HEK293 (cell line): ENCODE data around the gene RNASE4.
"Not testable (repeated sequence)": the region's sequence is repeated elsewhere in the genome, so short reads cannot be mapped to it uniquely, and the experiment has no call there.

Experiments used
- CTCF ChIA-PET: fragments of 350-600 bp; formaldehyde crosslinking; extraction: SDS; loops from one replicate; lab custom pipeline; 2021; ENCODE audit warnings: antibody characterized with exemption; lab: Yijun Ruan, JAX
- POLR2A ChIA-PET: fragments of 300-600 bp; formaldehyde crosslinking; extraction: SDS; loops from one replicate; lab custom pipeline; 2020; ENCODE audit warnings: antibody characterized with exemption, inconsistent platforms; lab: Yijun Ruan, JAX
- H3K27ac ChIP-seq: fragments of 200-500 bp; sonication (Bioruptor generic); 2 replicates; pipeline ENCODE4 v1.5.1; 2014; ENCODE audit warnings: low read depth, low read length, control low read depth, inconsistent platforms; ENCODE audit errors: extremely low read depth
- H3K36me3 ChIP-seq, 2 experiments: fragments of 200-500 bp in 1 of 2; sonication (Bioruptor generic) in 1 of 2; 1 replicate in 1 of 2; 2 replicates in 1 of 2; pipeline ENCODE4 v1.5.1; 2014 to 2017; ENCODE audit warnings: inconsistent platforms in 2 of 2, low read length in 2 of 2; ENCODE audit not compliant: control insufficient read depth in 2 of 2, insufficient read depth in 1 of 2
- H3K4me1 ChIP-seq: fragments of 200-500 bp; sonication (Bioruptor generic); 2 replicates; pipeline ENCODE4 v1.5.1; 2014; ENCODE audit warnings: mild to moderate bottlenecking, low read length, inconsistent platforms; ENCODE audit not compliant: control insufficient read depth, insufficient read depth
- H3K4me3 ChIP-seq: 2 replicates; pipeline ENCODE4 v1.5.1; 2011; ENCODE audit warnings: low read depth, mild to moderate bottlenecking, control low read depth, low read length, moderate library complexity
- H3K9me3 ChIP-seq: fragments of 200-500 bp; sonication (Bioruptor generic); 2 replicates; pipeline ENCODE4 v1.5.1; 2014; ENCODE audit warnings: low read depth, low read length, inconsistent platforms; ENCODE audit not compliant: control insufficient read depth, insufficient read depth
- AEBP2 ChIP-seq: fragments of 450-650 bp; formaldehyde crosslinking; IDR thresholded peaks from 2 replicates; pipeline ENCODE4 v1.5.1; 2016; ENCODE audit warnings: missing biosample characterization, missing genetic modification characterization, borderline replicate concordance
- GFI1B ChIP-seq: fragments of 450-650 bp; formaldehyde crosslinking; IDR thresholded peaks from 2 replicates; pipeline ENCODE4 v1.5.1; 2016; ENCODE audit warnings: missing biosample characterization, missing genetic modification characterization
- RBAK ChIP-seq: fragments of 450-650 bp; formaldehyde crosslinking; IDR thresholded peaks from 2 replicates; pipeline ENCODE4 v1.5.1; 2016; ENCODE audit warnings: missing biosample characterization, missing genetic modification characterization
- REST ChIP-seq: fragments of 450-650 bp; formaldehyde crosslinking; IDR thresholded peaks from 2 replicates; pipeline ENCODE4 v1.5.1; 2016; ENCODE audit warnings: missing biosample characterization, missing genetic modification characterization
- ZBTB11 ChIP-seq: fragments of 450-650 bp; formaldehyde crosslinking; conservative IDR thresholded peaks from 2 replicates; pipeline ENCODE4 v1.5.1; 2016; ENCODE audit warnings: low read depth, missing biosample characterization, missing genetic modification characterization
- ZBTB8A ChIP-seq: fragments of 450-650 bp; formaldehyde crosslinking; IDR thresholded peaks from 2 replicates; pipeline ENCODE4 v1.5.1; 2016; ENCODE audit warnings: missing biosample characterization, missing genetic modification characterization
- ZNF140 ChIP-seq: fragments of 450-650 bp; formaldehyde crosslinking; IDR thresholded peaks from 2 replicates; pipeline ENCODE4 v1.5.1; 2016; ENCODE audit warnings: missing biosample characterization, missing genetic modification characterization
- ZNF19 ChIP-seq: fragments of 450-650 bp; formaldehyde crosslinking; IDR thresholded peaks from 2 replicates; pipeline ENCODE4; 2016; ENCODE audit warnings: missing biosample characterization, missing genetic modification characterization, low read depth
- ZNF266 ChIP-seq: fragments of 450-650 bp; formaldehyde crosslinking; IDR thresholded peaks from 2 replicates; pipeline ENCODE4 v1.5.1; 2016; ENCODE audit warnings: missing biosample characterization, missing genetic modification characterization, low read depth
- ZNF292 ChIP-seq: fragments of 450-650 bp; formaldehyde crosslinking; IDR thresholded peaks from 2 replicates; pipeline ENCODE4 v1.5.1; 2016; ENCODE audit warnings: low read depth, missing biosample characterization, missing genetic modification characterization, borderline replicate concordance
- ZNF341 ChIP-seq: fragments of 450-650 bp; formaldehyde crosslinking; IDR thresholded peaks from 2 replicates; pipeline ENCODE4; 2016; ENCODE audit warnings: low read depth, missing biosample characterization, missing genetic modification characterization
- ZNF394 ChIP-seq: fragments of 450-650 bp; formaldehyde crosslinking; IDR thresholded peaks from 2 replicates; pipeline ENCODE4 v1.5.1; 2016; ENCODE audit warnings: missing biosample characterization, missing genetic modification characterization, mild to moderate bottlenecking, moderate library complexity, borderline replicate concordance
- ZNF426 ChIP-seq: fragments of 450-650 bp; formaldehyde crosslinking; IDR thresholded peaks from 2 replicates; pipeline ENCODE4 v1.5.1; 2017; ENCODE audit warnings: missing biosample characterization, missing genetic modification characterization, mild to moderate bottlenecking, inconsistent platforms, moderate library complexity
- ZNF433 ChIP-seq: fragments of 450-650 bp; formaldehyde crosslinking; IDR thresholded peaks from 2 replicates; pipeline ENCODE4 v1.5.1; 2016; ENCODE audit warnings: missing biosample characterization, missing genetic modification characterization, low read depth
- ZNF510 ChIP-seq: fragments of 450-650 bp; formaldehyde crosslinking; IDR thresholded peaks from 2 replicates; pipeline ENCODE4 v1.5.1; 2018; ENCODE audit warnings: mild to moderate bottlenecking, missing genetic modification characterization, missing biosample characterization; ENCODE audit not compliant: insufficient replicate concordance
- ZNF518A ChIP-seq: fragments of 450-650 bp; formaldehyde crosslinking; conservative IDR thresholded peaks from 2 replicates; pipeline ENCODE4 v1.5.1; 2016; ENCODE audit warnings: low read depth, missing biosample characterization, missing genetic modification characterization
- ZNF530 ChIP-seq: fragments of 450-650 bp; formaldehyde crosslinking; IDR thresholded peaks from 2 replicates; pipeline ENCODE4 v1.5.1; 2016; ENCODE audit warnings: low read depth, missing biosample characterization, missing genetic modification characterization
- ZNF555 ChIP-seq: fragments of 450-650 bp; formaldehyde crosslinking; conservative IDR thresholded peaks from 2 replicates; pipeline ENCODE4 v1.5.1; 2017; ENCODE audit warnings: missing biosample characterization, mild to moderate bottlenecking, missing genetic modification characterization, inconsistent platforms
- ZNF558 ChIP-seq: fragments of 450-650 bp; formaldehyde crosslinking; IDR thresholded peaks from 2 replicates; pipeline ENCODE4 v1.5.1; 2016; ENCODE audit warnings: missing biosample characterization, missing genetic modification characterization
- ZNF560 ChIP-seq: fragments of 450-650 bp; formaldehyde crosslinking; IDR thresholded peaks from 2 replicates; pipeline ENCODE4 v1.5.1; 2017; ENCODE audit warnings: missing biosample characterization, missing genetic modification characterization, borderline replicate concordance
- ZNF623 ChIP-seq: fragments of 450-650 bp; formaldehyde crosslinking; IDR thresholded peaks from 2 replicates; pipeline ENCODE4 v1.5.1; 2016; ENCODE audit warnings: missing biosample characterization, missing genetic modification characterization
- ZNF629 ChIP-seq: fragments of 450-650 bp; formaldehyde crosslinking; IDR thresholded peaks from 2 replicates; pipeline ENCODE4 v1.5.1; 2017; ENCODE audit warnings: missing biosample characterization, missing genetic modification characterization
- ZXDB ChIP-seq: fragments of 450-650 bp; formaldehyde crosslinking; IDR thresholded peaks from 2 replicates; pipeline ENCODE4 v1.5.1; 2016; ENCODE audit warnings: missing biosample characterization, missing genetic modification characterization

RNASE4 gene

GRCh38 chr14:20738292-20738691 is 53.9 kb downstream of the RNASE4 start:
- POLR2A ChIA-PET, H3K4me3 ChIP-seq, H3K36me3 ChIP-seq, H3K4me1 ChIP-seq, H3K27ac ChIP-seq, H3K9me3 ChIP-seq: not testable (repeated sequence)
- CTCF ChIA-PET = interaction anchor here (1.5 kb wide), 1 partner anchor 233 kb away, joined by 5 read pairs; no protein-coding TSS in a partner anchor
- TF ChIP-seq ZNF623 (tag by site-specific recombination) = peak; percentile 72
- 0 out of 2 replicates have a peak, but pooled peaks have one; percentile 63 for TF ChIP-seq ZNF530 (tag by site-specific recombination)
- TF ChIP-seq ZBTB8A (tag by site-specific recombination) = peak; percentile 55; the same call in 1 of the 2 replicates
- TF ChIP-seq ZXDB (tag by site-specific recombination) = peak; percentile 31; the same call in 1 of the 2 replicates
- TF ChIP-seq ZNF510 (tag by site-specific recombination) = peak; percentile 68
- TF ChIP-seq ZNF518A (tag by site-specific recombination) = peak; percentile 86
- peak; percentile 71; the same call in 1 of the 2 replicates for TF ChIP-seq AEBP2 (tag by site-specific recombination)
- peak; percentile 69 for TF ChIP-seq ZNF426
- TF ChIP-seq ZNF394 (tag by site-specific recombination) = peak; percentile 88
- 0 out of 2 replicates have a peak, but pooled peaks have one; percentile 50 for TF ChIP-seq ZNF558 (tag by site-specific recombination)
- peak; percentile 53; the same call in 1 of the 2 replicates for TF ChIP-seq REST (tag by site-specific recombination)
- TF ChIP-seq ZNF555 (tag by site-specific recombination) = peak; percentile 70
- TF ChIP-seq ZNF266 = peak; percentile 62; the same call in 1 of the 2 replicates
- TF ChIP-seq ZNF629 (tag by site-specific recombination) = 0 out of 2 replicates have a peak, but pooled peaks have one; percentile 44
- peak; percentile 18; the same call in 1 of the 2 replicates for TF ChIP-seq ZNF341 (tag by site-specific recombination)
- TF ChIP-seq ZNF19 = 0 out of 2 replicates have a peak, but pooled peaks have one; percentile 57
- TF ChIP-seq ZNF140 (tag by site-specific recombination) = peak; percentile 41; the same call in 1 of the 2 replicates
- 0 out of 2 replicates have a peak, but pooled peaks have one; percentile 37 for TF ChIP-seq RBAK (tag by site-specific recombination)
- 0 out of 2 replicates have a peak, but pooled peaks have one; percentile 33 for TF ChIP-seq ZNF560 (tag by site-specific recombination)
- 0 out of 2 replicates have a peak, but pooled peaks have one; percentile 40 for TF ChIP-seq GFI1B (tag by site-specific recombination)
- TF ChIP-seq ZNF292 (tag by site-specific recombination) = 0 out of 2 replicates have a peak, but pooled peaks have one; percentile 69
- TF ChIP-seq ZBTB11 (tag by site-specific recombination) = peak; percentile 59
- peak; percentile 49; the same call in 1 of the 2 replicates for TF ChIP-seq ZNF433 (tag by site-specific recombination)
